OCI-M2 (cell line): Measurements from ENCODE around the gene ADSS1.

ENCODE experiments used
- DNase-seq: peaks from one replicate; lab custom pipeline; 2025; ENCODE audit not compliant: unreplicated experiment; lab: John Stamatoyannopoulos, UW

Gene ADSS1

DNA sequence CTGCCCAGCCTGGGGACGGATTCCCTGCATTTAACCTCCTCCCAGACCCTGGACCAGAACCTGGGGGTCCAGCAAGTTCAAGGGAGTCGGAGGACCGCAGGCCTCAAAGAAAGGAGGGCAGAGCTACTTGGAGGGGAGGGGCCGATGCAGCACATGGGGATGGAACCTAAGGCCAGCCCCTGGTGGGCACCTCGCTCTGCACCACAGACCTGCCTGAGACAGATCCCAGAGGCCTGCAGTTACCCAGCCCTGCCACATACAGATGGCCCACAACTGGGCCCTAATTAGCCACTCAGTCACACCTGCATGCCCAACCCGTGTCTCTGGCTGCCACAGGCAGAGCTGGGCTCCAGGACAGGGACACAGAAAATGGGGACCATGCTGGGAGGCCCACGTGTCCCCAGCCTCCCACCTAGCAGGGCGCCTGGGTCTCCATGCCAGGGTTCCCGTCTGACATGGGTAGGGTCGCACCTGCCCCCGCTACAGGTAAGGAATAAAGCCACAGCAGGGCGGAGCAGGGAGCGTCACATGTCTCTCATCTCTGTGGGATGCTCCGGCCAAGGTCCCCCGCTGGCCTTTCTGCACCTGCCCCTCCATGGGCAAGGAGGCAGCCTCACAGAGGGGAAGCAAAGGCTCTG lies 54.8 kb downstream of the ADSS1 start:
- DNase-seq, result no peak

DNA sequence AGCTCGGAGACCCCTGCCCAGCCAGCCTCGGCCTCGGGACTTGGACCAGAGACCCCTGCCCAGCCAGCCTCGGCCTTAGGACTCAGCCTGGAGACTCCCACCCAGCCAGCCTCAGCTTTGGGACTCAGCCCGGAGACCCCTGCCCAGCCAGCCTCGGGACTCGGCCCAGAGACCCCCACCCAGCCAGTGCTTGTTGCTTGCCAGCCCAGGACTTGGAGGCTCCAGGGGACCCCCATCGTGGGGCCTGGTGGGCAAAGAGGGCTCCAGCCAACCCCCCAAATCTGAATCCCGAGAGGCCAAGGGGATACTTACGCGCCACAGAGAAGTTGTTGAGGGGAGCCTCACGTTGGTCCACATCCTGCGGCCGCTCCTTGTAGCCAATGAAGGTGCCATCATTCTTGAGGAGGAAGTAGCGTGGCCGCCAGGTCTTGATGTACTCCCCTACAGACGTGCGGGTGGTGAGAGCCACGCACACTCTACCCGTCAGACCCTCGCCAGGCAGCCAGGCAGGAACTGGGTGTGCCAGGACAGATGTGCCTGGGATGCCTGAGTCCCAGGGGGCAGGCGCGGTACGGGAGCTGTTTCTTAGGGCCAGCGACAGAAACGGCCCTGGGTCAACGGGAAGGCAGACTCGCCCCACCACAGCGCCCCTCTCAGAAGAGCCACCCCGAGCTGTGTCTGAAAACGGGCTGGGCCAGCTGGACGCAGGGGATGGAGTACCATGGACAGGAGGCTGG lies 55.9 kb downstream of the ADSS1 start:
- DNase-seq, result no peak

DNA sequence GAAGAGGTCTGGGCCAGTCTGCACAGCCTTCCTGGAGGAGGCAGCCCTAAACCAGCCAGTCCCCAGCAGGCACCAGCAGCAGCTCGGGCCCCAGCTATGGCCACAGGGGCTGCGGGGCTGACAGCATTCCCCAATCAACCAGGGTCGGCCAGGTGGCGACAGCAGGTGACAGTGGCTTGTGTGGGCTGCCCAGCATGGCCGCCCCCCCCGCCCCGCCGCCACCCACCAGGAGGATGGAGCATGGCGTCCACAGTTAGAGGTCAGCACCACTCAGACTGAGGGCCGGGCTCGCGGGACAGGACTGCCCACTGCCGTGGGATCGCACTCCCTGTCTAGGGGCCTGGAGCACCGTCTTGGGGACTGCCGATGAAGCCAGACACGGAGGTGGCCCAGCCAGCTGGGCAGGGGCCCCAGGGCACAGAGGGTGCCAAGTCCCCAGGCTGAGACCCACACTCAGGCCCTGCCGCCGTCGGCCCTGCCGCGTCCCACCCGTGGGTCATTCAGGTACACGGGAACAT lies 56.5 kb downstream of the ADSS1 start:
- no peak for DNase-seq

DNA sequence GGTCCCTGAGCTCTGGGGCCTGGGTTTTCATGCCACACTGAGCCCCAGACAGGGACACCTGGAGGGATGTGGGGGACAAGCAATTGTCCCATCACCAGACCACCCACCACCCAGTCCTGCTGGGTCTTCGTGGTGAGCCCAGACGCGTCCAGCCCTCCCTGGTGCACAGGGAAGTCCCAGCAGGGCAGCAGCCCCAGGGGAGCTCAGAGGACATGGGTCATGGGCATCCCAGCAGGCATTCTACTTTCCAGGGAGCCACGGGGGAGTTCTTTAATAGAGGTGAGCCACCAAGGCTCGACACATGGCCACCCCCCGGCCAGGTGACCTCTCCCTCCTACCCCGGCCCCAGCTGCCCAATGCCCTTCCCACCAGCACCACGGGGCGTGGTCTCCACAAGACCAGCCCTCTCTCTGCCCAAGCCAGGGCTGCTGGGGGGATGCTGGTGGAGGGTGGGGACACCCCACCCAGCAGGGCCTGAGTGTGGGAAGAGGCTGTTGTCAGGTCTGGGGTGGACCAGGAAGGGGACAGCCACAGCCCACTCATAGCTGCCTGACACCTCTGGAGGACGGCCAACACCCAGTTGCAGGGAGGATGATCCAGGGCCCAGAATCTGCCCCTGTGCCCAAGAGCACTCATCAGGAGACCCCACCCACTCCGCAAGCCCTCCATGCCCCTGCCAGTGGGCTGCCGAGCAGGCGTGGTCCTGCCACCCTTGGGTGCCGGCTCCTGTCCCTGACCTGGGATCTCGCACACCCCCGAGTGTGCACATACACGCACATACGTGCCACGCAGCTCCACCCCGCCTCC lies 57.4 kb downstream of the ADSS1 start:
- DNase-seq, result no peak

DNA sequence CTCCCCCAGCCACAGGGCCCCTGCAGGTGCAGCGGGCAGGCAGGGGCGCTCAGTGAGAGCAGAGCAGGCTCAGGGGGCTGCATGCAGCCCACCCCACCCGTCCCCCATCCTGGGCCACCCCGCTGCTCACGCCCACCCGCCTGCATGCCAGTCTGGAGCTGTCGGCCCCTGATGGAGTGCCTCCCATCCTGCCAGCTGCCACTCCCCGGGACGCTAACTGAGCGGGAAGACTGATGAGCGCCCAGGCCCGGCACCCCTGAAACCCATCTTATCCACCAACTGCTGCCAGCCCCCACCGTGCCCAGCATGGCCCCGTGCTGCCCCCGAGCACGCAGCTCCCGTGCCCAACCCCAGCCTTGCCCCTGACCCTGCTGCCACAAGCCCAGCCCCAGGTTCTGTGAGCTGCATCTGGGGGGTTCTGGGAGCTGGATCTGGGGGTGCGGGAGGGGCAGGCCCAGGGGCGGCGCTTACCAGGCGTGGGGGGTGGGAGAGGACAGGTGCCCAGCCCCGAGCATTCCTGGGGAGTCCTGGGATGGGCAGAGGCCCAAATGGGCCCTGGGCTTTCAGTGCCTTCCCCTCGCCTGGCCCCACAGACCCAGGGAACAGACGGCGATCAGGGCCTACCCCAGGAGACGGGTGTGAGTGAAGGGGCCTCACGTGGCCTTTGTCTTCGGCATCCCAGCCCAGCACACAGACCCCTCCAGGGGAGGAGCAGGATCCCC lies 58.2 kb downstream of the ADSS1 start:
- no peak for DNase-seq

DNA sequence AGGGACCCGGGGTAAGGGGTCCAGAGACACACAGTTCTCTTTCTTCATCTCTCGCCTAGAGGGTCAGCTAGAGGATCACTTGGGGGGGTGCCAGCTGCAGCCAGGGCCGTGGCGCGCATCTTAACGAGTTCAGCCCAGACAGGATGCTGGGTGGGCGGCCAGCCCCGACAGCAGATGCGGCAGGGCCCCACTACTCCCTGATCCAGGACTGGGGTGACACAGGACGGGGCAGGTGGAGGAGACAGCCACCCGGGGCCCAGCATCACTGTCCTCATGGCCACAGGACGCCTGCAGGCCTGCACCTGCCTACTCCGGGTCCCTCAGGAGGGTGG lies 58.7 kb downstream of the ADSS1 start:
- no peak for DNase-seq

DNA sequence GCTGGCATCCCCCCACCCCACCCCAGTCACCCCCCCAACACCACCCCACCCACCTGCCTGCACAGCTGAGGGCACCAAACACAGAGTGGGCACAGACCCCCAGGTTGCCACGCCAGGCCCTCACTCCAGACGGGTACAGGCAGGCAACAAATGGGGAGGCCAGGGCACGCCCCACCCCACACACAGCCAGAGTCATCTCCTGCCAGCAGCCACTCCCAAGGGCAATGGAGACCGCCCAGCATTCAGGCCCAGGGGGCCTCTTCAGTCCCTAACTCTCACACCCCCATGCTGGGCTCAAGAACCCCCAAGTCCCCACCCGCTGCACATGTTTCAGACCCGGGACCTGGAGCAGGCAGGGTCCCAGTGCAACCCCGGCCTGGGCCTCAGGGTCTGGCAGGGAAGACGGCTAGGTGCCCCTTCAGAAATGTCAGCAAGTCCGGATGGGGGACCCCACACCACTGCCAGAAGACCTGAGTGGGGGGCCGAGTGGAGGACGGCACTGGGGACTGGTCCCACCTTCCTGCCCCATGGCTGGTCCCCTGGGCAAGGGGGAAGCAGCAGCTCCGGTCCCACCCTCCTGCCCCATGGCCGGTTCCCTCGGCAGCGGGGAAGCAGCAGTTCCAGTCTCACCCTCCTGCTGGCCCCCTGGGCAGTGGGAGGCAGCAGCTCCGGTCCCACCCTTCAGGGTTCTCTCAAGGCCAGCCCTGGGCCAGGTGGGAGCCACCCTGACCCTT lies 59.6 kb downstream of the ADSS1 start:
- DNase-seq, result no peak

DNA sequence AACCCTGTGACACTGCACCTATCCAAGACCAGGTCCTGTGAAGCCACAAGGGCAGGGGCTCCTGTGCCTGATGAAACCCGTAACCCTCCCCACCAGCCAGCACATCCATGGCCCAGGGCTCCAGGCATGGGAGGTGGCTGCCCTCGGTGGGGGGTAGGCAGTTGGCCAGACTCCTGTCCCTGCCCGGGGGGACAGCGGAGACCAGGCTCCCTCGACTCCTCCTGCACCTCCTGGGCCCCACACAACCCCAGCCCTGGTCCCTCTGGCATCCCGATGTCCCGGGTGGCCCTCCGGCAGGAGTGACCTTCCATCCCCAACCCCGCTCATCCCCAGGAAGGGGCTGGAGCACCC lies 60.2 kb downstream of the ADSS1 start:
- no peak for DNase-seq

DNA sequence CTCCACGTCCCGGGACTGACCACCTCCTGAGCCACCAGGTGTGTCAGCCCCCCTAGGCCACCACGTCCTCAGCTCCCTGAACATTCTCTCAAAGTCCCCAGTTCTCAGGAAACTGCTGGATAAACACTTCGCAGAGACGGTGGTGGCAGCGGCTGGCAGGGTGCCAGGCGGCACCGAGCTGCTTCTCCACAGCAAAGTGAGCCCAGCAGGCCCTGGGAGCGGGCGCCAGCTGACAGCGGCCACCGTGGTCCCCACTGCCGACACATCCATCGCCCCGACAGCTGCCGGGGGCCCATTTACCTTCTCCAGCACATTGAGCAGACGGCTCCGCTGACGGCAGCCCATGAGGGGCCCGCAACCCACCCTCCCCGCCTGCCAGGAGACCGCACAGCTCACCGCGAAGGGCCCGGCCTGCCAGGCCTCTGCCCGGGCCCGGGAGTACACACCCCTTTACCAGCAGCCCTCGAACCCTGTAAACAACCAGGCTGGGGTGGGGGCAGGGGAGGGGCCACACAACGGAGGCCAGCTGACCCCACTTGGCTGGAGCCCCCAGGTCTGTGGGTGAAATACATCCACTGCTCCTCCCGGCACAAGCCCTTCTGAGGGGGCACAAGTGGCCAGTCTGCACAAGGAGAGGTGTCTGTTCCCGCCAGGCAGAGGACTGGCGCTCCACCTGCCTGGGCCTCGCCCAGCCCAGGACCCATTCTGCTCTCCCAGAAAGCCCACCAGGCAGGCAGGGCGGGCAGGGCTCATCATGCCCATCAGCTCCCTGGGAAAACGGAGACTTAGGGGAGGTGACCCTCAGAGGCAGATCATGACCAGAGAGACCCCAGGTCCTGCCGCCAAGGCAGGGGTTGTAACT lies 61.0 kb downstream of the ADSS1 start:
- no peak for DNase-seq

DNA sequence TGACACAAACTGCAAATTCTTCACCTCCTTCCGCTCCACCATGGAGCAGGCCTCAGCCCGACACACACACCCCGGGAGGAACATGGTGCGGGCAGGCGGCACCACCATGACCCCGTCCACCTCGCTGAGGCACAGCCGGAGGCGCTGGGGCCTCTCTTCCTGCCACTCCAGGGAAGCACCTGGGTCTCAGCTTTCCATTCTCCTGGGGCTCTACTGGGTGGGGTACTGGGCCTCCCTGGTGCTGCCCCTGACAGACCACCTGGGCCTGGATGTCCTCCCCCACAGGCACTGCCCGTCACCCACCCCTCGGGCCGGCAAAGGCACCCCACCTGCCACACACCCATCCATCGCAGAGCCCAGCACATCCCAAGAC lies 61.7 kb downstream of the ADSS1 start:
- no peak for DNase-seq

DNA sequence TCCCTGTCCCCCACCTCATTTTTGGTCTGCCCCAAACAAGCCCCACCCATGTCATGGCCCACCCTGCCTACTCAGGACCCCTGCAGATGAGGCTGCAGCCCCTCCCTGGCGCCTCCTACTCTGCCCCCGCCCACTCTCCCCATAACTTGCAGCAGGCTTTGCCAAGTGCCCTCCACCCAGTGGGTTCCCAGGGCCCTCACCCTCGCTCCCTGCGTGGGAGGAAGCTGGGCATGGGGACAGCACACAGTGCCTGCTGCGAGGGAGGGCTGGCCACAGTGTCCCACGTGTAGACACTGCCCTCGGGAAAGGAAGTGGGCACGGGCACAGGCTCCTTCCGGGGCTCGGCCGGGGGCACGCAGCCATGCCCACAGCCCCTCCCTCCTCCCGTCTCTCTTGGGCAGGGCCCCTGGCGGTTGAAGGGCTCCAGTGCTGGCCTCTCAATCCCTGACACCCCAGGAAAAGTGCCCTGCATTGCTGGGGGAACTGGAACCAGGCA lies 62.1 kb downstream of the ADSS1 start:
- DNase-seq, result no peak

DNA sequence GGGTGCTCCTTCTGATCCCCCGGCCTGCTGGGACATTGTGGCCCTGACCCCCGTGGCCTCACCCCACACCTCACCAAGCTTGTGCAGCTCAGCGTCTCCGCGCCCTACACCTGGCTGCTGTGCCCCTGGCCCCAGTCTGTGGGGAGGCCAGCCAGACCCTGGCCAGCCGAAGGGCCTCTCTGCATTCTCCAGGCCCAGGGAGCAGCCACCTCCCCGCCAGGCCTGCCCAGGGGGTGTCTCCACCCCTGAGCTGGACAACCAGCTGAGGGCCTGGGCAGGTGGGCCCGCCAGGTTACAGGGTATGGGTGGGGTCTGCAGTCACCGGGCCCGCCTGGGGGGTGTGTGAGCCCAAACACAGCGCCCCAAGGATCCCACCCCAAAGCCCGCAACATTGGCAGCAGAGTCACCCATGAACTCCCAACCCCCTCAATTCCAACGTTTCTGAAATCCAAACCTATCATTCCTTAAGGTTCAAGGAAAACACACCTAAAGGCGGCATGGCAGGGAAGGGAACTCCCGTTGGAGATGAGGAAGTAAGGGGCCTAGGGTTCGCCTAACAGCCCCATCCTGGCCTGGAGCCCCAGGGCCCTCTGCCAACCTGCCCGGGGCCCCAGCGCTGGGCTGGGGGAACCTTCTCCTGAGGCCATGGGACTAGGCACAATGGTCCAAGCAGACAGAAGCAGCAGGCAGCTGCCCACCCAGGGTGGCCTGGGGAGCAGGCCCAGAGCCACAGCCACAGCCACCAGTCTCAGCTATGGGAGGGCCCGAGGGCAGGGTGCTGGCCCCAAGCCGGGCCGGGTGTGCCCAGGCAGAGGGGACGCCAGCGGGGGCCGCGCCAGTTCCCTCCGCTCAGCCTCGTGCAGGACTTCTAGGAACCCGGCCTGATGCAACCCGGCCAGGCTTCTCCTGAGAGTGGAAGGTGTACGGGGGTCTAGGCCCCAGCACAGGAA lies 63.0 kb downstream of the ADSS1 start:
- DNase-seq, result no peak

DNA sequence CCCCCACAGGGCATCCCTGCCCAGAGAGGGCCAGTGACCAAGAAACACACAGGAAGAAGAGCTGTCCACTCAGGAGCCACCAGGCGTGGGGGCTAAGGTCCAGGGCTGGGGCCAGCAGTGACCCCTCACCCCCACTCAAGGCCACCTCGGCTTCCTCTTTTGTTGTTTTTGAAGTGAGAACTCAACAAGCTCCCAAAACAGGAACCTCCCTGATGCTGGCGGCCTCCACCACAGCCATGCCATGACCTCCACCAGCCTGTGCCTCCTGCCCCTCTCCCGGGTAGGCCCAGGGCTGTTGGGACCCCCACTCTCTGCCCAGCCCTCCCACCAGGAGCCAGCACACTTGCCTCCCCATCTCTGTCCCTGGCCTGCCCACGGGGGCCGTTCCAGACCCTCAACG lies 63.7 kb downstream of the ADSS1 start:
- DNase-seq, result no peak

DNA sequence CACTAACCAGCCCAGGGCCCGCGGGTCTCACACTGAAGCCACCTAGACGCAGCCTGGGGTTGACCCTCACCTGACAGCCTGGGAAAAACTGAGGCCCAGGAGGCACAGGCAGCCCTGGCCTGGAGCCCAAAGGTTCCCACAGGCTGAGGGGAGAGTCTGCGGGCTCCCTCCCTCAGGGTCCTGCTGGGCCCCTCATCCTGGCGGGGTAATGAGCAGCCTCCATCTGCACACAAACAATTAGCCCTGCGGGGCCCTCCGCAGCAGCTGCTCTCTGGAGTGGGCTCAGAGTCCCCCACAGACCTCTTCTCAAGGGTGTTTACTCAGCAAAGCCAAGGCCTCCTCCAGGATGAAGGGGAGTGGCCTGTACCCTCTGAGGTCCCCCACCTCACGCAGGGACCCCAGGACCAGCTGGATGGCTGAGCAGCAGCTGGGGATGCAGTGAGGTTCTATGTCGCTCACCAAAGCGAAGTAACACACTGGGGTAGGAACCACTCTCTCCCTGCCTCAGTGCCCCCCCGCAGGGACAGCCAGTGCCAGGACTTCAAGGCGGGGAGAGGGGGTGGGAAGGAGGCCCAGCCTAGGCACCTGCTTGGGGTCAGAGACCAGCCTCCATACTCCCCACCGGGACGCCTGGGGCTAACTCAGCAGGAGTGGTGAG lies 64.3 kb downstream of the ADSS1 start:
- no peak for DNase-seq

DNA sequence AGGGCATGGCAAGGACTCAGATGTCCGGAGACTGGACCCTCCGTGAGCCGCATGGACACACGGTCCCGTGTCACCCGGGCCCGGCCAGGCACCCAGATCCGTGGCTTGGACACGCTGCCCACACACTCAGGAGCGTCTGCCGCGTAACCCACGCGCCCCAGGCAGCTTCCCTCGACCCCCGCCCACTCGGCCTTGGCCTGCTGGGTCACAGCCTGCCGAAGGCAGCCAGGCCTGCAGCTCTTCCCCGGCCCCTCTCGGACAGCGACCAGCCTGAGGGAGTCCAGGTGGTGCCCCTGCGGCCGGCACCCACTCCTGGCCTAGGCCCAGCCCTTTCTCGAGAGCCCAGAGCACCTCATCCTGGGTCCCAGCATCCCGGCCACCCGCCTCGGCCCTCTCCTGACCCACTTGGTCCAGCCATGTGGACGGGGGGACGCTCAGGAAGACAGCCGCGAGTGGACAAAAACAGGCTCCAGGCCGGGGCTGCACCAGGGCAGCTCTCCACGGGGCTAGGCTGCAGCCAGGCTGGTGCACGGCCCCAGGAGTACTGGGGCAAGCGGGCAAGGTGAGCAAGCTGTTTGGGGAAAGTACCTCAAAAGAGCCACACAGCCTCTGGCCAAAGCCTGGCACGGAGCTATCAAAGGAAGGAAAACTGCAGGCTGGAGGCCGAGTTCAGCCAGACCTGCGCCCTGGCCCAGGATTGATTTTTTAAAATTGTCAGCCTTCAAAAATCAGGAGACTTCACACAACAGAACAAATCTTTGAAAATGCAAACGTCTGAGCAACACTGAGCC lies 65.0 kb downstream of the ADSS1 start:
- DNase-seq, result no peak

DNA sequence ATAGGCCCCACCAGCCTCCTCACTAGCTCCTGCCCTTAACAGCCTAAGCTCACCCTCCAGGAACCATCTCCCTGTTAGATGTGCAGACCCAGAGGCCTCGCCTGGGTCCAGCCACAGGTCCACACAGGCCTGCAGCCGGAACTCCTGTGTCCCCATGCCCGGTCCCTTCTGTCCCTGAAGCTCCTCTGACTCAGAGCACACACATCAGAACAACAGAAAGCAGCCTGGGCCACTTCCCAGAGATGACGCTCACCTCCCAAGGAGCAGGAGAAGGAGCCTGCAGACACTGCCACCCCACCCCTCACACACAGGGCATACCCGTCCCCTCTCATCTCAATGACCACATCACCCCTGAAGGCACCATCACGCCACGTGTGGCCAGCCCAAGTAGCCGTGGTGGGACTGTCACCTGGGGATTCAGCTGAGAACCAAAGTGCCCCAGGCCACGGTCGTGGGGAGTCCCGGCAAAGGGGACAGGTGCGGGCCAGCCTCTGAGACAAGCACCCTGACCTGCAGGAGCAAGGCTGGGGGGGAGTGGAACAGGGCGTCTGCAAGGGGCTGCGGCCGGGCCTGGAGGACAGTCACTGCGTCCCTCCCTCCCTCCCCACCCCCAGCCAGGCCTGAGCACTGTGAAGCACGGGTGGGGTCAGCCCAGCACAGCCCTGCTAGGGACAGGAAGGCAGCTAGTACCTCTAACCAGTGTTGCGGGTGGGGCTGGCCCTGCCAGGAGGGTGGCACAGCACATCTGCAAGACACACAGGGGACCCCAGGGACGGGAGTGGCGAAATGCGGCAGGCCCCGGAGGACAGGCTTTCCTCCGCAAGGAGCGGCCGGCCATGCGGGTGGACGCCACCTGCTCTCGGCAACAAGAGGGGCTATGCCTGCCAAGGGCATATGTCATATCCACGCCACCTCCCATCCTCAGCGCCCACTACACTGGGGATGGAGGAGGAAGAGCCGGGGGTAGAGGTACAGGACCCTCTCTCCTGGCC lies 66.0 kb downstream of the ADSS1 start:
- no peak for DNase-seq
